ENCODE results near the gene DMD. TPM values are rescaled to one million over a fixed set of nuclear protein-coding genes. Genes with fewer than 3 reads are reported as not detected.

DMD gene
- polyA plus RNA-seq, 3 donors = 17.3 to 18.8 (median 18.0) TPM

- DNase-seq (ENCODE audit: extremely low read depth in 1 of 11, low read depth in 9 of 11, low spot score in 4 of 11) = no peak
Observed at GRCh38 chrX:31337332-31337731, 1874.0 kb downstream of the DMD start.

GRCh38 chrX:31336419-31336818 lies 1874.9 kb downstream of the DMD start:
- DNase-seq (ENCODE audit: extremely low read depth in 1 of 11, low read depth in 9 of 11, low spot score in 4 of 11) = no peak

- no peak for DNase-seq (ENCODE audit: extremely low read depth in 1 of 11, low read depth in 9 of 11, low spot score in 4 of 11)
Observed at GRCh38 chrX:31334997-31335396, 1876.4 kb downstream of the DMD start.

DNA sequence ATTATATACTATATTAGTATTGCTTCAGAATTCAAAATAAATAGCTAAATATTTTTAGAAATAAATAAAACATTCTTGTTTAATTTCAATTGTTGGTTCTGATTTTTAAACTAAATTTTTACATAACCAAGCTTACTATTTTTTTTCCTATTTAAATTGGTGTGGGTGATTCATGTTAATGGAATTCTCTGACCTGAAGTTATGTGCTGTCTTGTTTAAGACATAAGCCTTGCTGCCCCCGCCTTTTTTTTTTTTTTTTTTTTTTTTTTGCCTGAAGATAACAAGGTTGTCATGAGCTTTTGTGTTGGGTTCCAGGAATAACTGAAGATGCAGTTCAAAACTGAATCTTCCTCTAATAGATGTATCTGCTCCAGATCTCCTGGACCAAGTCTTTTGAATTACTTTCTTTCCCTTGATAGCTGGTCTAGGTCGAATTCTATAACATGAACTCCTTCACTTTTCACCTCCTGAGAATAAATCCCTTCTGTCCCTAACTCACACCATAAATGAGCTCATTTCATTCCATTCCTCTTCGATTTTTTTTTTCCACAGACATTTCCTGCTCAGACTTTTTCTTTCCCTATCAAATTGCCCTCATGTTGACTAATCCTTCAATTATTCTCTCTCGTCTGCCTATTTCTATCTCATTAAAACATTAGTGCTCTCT lies 1878.1 kb downstream of the DMD start:
- DNase-seq (ENCODE audit: extremely low read depth in 1 of 11, low read depth in 9 of 11, low spot score in 4 of 11) = no peak

GRCh38 chrX:31331928-31332327 lies 1879.4 kb downstream of the DMD start:
- no peak for DNase-seq (ENCODE audit: extremely low read depth in 1 of 11, low read depth in 9 of 11, low spot score in 4 of 11)

DNA sequence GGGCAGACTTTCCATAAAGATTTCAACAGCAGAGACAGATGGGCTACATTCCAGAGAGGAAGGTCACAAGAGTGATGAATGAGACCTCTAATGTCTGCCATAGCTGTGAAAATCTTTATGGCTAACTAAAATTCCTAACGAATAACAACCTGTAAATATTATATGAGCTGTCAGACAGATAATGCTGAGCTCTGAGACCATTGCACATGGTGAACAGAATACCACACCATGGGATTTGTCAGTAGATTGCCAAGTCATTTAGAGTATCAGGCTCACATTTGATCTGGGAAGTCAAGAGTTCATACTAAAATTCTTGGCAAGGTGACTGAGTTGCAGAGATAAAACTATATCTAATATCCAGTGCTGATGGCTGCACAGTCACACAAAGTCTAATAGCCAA lies 1880.3 kb downstream of the DMD start:
- no peak for DNase-seq (ENCODE audit: extremely low read depth in 1 of 11, low read depth in 9 of 11, low spot score in 4 of 11)

GRCh38 chrX:31329298-31329697 lies 1882.1 kb downstream of the DMD start:
- no peak for DNase-seq (ENCODE audit: extremely low read depth in 1 of 11, low read depth in 9 of 11, low spot score in 4 of 11)

DNA sequence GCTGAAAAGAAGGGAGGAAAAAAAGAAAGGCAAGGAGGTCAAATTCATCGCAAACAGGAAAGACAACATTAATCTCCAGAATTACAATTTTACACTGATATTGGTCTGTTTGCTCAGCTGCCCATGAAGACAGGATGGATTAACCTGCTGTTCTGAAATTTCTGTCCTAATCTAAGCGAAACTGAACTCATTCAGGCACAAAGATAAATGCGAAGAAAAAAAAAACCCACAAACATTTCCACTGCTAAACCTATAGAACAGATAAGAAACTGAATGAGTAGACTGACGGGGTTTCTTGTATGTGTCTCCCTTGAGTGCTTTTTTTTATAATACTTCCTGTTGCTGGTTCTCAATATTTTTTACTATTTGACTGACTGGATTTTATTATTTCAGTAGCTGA lies 1887.7 kb downstream of the DMD start:
- no peak for DNase-seq (ENCODE audit: extremely low read depth in 1 of 11, low read depth in 9 of 11, low spot score in 4 of 11)

- no peak for DNase-seq (ENCODE audit: extremely low read depth in 1 of 11, low read depth in 9 of 11, low spot score in 4 of 11)
Observed at GRCh38 chrX:31320740-31321139, 1890.6 kb downstream of the DMD start.

DNA sequence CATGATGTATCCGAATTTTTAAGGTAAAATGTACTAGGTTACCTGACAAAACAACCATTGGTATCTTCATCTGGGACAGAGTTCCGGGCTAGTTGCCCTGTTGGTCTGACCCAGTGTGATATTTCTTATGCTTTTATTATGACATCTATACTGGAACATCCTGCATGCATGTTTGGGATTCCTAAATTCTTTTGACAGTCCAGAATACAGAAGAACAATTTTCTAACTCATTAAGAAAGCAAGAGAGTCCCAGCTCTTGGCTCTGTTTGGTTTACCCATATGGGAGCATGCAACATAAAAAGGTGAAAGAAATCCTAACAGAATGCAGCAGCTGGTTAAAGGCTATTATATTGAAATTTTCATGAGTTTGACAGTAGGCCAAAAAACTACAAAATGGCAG lies 1891.8 kb downstream of the DMD start:
- DNase-seq (ENCODE audit: extremely low read depth in 1 of 11, low read depth in 9 of 11, low spot score in 4 of 11) = no peak

DNA sequence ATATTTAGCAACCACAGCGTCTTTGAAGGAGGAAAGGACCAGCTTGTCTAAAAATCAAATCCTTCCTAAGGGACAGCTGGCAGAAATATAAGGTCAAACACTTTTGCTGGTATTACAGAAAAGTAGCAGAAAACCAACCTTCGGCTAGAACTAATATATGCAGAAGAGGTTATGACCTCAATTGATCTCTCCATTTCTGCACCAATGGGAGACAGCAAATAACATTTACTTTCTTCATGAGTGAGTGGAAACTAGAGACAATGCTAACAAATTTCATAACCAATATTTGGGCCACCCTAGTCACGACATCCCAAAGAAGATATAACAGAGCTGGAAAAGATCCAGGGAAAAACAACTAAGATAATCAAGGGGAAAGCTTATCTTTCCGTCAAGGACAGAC lies 1892.5 kb downstream of the DMD start:
- no peak for DNase-seq (ENCODE audit: extremely low read depth in 1 of 11, low read depth in 9 of 11, low spot score in 4 of 11)

DNA sequence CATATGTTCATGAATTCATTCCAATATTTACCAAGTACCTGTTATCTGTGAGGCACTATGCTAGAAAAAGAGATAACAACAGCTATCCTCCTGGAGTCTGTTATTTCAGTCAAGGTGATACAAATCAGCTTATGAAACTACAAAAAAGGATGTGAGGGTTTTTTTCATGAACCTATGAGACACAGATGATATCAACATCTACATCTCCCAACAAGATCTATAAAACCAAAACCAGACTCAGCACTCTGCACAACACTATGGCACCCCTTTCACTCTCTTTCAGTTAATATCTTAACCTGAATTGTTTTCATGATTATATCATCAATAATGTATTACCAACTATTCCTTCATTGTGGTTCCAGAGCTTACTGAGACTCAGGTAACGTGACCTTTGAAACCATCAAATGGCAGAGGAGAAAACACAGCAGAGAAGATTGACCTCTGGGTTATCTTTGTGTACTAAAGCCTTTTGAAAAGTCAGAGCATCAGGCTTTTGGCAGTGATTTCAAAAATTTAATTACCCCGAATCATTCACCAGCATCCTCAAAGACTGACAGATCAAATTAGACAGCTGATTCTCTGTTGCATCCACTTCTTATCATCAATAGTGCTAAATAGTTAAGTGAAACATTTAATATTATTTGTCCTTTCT lies 1894.9 kb downstream of the DMD start:
- no peak for DNase-seq (ENCODE audit: extremely low read depth in 1 of 11, low read depth in 9 of 11, low spot score in 4 of 11)

- no peak for DNase-seq (ENCODE audit: extremely low read depth in 1 of 11, low read depth in 9 of 11, low spot score in 4 of 11)
Observed at GRCh38 chrX:31314921-31315320, 1896.4 kb downstream of the DMD start.

- no peak for DNase-seq (ENCODE audit: extremely low read depth in 1 of 11, low read depth in 9 of 11, low spot score in 4 of 11)
Observed at GRCh38 chrX:31307952-31308351, 1903.4 kb downstream of the DMD start.

GRCh38 chrX:31302573-31303075 lies 1908.7 kb downstream of the DMD start:
- DNase-seq (ENCODE audit: extremely low read depth in 1 of 11, low read depth in 9 of 11, low spot score in 4 of 11) = no peak

DNA sequence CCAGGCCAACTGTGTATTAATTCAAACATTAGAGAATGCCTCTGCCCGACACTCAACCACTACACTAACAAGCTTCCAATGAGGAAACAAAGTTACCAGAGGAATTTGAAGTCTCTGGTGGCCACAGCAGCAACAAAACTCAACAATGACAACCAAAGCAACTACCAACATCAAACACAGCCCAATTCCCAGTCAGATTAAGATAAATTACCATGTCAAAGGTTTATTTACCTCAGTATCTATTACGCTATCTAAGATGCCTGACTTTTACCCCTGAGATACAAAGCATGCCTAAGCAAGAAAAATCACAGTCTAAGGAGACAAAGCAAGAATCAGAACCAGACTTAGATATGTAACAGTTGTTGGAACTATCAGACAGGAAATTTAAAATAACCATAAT lies 1909.4 kb downstream of the DMD start:
- no peak for DNase-seq (ENCODE audit: extremely low read depth in 1 of 11, low read depth in 9 of 11, low spot score in 4 of 11)

GRCh38 chrX:31301203-31301602 lies 1910.1 kb downstream of the DMD start:
- no peak for DNase-seq (ENCODE audit: extremely low read depth in 1 of 11, low read depth in 9 of 11, low spot score in 4 of 11)

DNA sequence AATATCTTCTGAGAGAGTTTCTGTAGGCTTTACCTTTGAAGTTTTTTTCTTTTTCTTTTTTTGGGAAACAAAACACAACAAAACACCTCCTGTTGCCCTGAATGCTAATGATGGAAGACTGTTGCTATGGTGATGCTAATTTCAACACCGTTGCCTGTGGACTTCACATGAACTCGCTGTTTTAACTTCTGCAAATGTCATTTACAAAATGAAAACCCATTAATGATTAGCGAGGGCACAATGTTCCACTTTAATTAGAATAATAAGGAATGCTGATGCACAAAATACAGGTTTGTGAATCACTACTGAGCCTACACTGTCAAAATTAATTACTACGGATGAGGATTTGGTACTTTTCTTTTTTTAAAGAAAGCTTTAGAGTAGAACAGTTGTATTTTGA lies 1912.4 kb downstream of the DMD start:
- peak in 2 of 11 donors; percentile 3 to 12 for DNase-seq (ENCODE audit: extremely low read depth in 1 of 11, low read depth in 9 of 11, low spot score in 4 of 11)

DNA sequence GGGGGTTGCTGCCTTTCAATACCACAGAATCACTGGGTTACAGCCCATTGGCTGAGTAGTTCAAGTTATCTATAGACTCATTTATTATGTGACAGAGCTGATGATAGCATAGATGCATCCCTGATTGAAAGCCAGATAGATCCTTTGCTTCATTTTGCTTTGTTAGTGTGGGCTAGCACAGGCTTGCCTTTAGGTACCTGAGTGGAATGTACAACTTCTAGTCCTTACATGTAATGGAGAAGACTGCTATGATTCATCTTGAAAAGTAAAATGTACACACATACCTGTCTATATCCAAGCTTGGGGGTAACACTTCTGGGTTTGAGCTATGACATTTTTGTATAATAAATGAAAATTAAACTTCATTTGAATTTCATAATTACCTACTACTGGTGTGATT lies 1913.5 kb downstream of the DMD start:
- DNase-seq (ENCODE audit: extremely low read depth in 1 of 11, low read depth in 9 of 11, low spot score in 4 of 11) = no peak

- DNase-seq (ENCODE audit: extremely low read depth in 1 of 11, low read depth in 9 of 11, low spot score in 4 of 11) = no peak
Observed at GRCh38 chrX:31294475-31294874, 1916.9 kb downstream of the DMD start.

DNA sequence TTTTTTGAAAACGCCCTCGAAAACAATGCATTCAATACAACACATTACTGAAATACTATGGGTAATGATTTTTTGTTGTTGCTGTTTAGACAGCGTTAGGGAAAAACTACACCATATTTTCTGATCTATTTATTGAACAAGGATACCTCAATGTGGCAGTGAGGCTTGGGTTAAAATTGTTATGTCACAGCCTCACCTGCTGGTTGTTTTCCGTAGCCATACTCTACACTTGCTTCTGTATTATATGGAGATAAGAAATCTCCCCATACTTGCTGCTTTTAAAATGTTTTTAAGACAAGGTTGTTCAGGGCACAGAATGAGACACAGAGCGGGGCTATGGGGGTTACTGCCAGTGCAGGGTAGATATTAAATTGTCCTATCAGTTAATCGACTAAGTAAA lies 1917.9 kb downstream of the DMD start:
- no peak for DNase-seq (ENCODE audit: extremely low read depth in 1 of 11, low read depth in 9 of 11, low spot score in 4 of 11)
